HepG2 (cell line): ENCODE measurements around the gene SLC25A19. TPM values are rescaled to one million over a fixed set of nuclear protein-coding genes. Genes with fewer than 3 reads are reported as not detected.

Experiments used
- ATAC-seq: fragments of 200-7000 bp; cut with Tn5 transposase; 3 replicates; pipeline ENCODE4 v1.9.1; 2020; ENCODE audit warnings: mild to moderate bottlenecking, moderate library complexity
- BruUV-seq: library from RNA; stranded (reverse); fragments of 400-500 nt; replicated peaks from 2 replicates; lab custom pipeline; 2021; lab: Mats Ljungman, UMichigan
- CTCF ChIA-PET: fragments of 300-600 bp; formaldehyde crosslinking; extraction: SDS; loops from one replicate; lab custom pipeline; 2021; ENCODE audit warnings: low total read pairs, inconsistent platforms, low intra/inter-chr PET ratio; lab: Yijun Ruan, JAX
- POLR2A ChIA-PET: fragments of 350-600 bp; sonication (Branson Sonifier 250); formaldehyde crosslinking; loops from one replicate; lab custom pipeline; 2020; ENCODE audit warnings: antibody characterized with exemption, inconsistent platforms; lab: Yijun Ruan, JAX
- DNase-seq: peaks from one replicate; pipeline ENCODE4 v3.0.0-alpha.2; 2015; ENCODE audit warnings: low spot score
- FAIRE-seq: peaks from 3 replicates; lab custom pipeline; 2011; peaks lifted over from hg19 to GRCh38; lab: Jason Lieb, UNC
- H2AFZ ChIP-seq: one replicate; pipeline ENCODE4 v1.6.1; 2011; ENCODE audit warnings: low read length, inconsistent platforms
- H3K27ac ChIP-seq: fragments of 300-600 bp; 3 replicates; pipeline ENCODE4 v1.8.0; 2011; ENCODE audit warnings: mixed run types, mild to moderate bottlenecking, mixed read lengths, low read length, inconsistent platforms; ENCODE audit not compliant: insufficient read depth; ENCODE audit errors: extremely low read length
- H3K27me3 ChIP-seq, 2 experiments: fragments of 200-600 bp in 1 of 2; 2 replicates in 1 of 2; 3 replicates in 1 of 2; pipeline versions ENCODE4 v1.6.0 to v1.8.0; 2011; ENCODE audit warnings: low read length in 2 of 2, mild to moderate bottlenecking in 2 of 2, moderate library complexity in 2 of 2, inconsistent platforms in 1 of 2; ENCODE audit not compliant: insufficient read depth in 2 of 2, control insufficient read depth in 1 of 2
- H3K36me3 ChIP-seq, 2 experiments: fragments of 200-600 bp in 1 of 2; replicated peaks in 1 of 2; 2 replicates in 1 of 2; 3 replicates in 1 of 2; pipeline versions ENCODE4 v1.5.1 to v1.8.0; 2011; ENCODE audit warnings: low read length in 2 of 2, inconsistent platforms in 1 of 2; ENCODE audit not compliant: insufficient read depth in 2 of 2, control insufficient read depth in 1 of 2
- H3K4me1 ChIP-seq: 2 replicates; pipeline ENCODE4 v1.5.1; 2012; ENCODE audit warnings: low read length, inconsistent platforms; ENCODE audit not compliant: insufficient read depth
- H3K4me2 ChIP-seq: 2 replicates; pipeline ENCODE4 v1.6.0; 2011; ENCODE audit warnings: low read depth, low read length, inconsistent platforms
- H3K4me3 ChIP-seq, 3 experiments: fragments of 200-600 bp in 1 of 3; sonication (generic), shearing (Covaris generic) in 1 of 3; replicated peaks in 1 of 3; 2 replicates each; pipeline ENCODE4 v1.5.1; 2011 to 2016; ENCODE audit warnings: low read length in 3 of 3, inconsistent platforms in 2 of 3, low read depth in 2 of 3, mild to moderate bottlenecking in 2 of 3, control low read depth in 1 of 3, mixed read lengths in 1 of 3; ENCODE audit not compliant: insufficient read depth in 1 of 3
- H3K79me2 ChIP-seq: one replicate; pipeline ENCODE4 v1.6.1; 2011; ENCODE audit warnings: low read length, inconsistent platforms; ENCODE audit not compliant: insufficient read depth
- H3K9ac ChIP-seq: 2 replicates; pipeline ENCODE4 v1.6.0; 2011; ENCODE audit warnings: mild to moderate bottlenecking, low read depth, low read length, inconsistent platforms; ENCODE audit not compliant: insufficient read depth
- H3K9me3 ChIP-seq: 2 replicates; pipeline ENCODE4 v1.5.1; 2012; ENCODE audit warnings: mild to moderate bottlenecking, low read length
- H4K20me1 ChIP-seq: 2 replicates; pipeline ENCODE4 v1.6.0; 2011; ENCODE audit warnings: inconsistent platforms, mild to moderate bottlenecking, low read length, moderate library complexity; ENCODE audit not compliant: insufficient read depth
- ESRRA ChIP-seq: sonication (generic); formaldehyde crosslinking; IDR thresholded peaks from 2 replicates; pipeline ENCODE4 v1.5.1; 2020; ENCODE audit warnings: mild to moderate bottlenecking, low read depth, missing genetic modification reagents
- ETV5 ChIP-seq: IDR thresholded peaks from 2 replicates; pipeline ENCODE4 v1.6.1; 2018; ENCODE audit warnings: missing biosample characterization, missing genetic modification reagents, inconsistent platforms, borderline replicate concordance
- GATA4 ChIP-seq: sonication (generic); IDR thresholded peaks from 2 replicates; pipeline ENCODE4 v1.6.1; 2016; ENCODE audit warnings: antibody characterized with exemption, low read depth, borderline replicate concordance
- HNRNPLL ChIP-seq: fragments of 200-400 bp; formaldehyde crosslinking; IDR thresholded peaks from 2 replicates; pipeline ENCODE4 v1.6.1; 2017; ENCODE audit warnings: mild to moderate bottlenecking, low read depth, low read length; ENCODE audit not compliant: poor library complexity, severe bottlenecking
- IRF9 ChIP-seq: sonication (generic); formaldehyde crosslinking; IDR thresholded peaks from 2 replicates; pipeline ENCODE4 v1.8.0; 2022; ENCODE audit warnings: missing genetic modification reagents, mild to moderate bottlenecking, borderline replicate concordance
- RBAK ChIP-seq: sonication (generic); formaldehyde crosslinking; IDR thresholded peaks from 2 replicates; pipeline ENCODE4 v1.5.1; 2020; ENCODE audit warnings: mild to moderate bottlenecking, missing genetic modification reagents
- RNF2 ChIP-seq: fragments of 450-650 bp; conservative IDR thresholded peaks from 2 replicates; pipeline ENCODE4 v1.6.1; 2016; ENCODE audit warnings: low read depth
- TBL1XR1 ChIP-seq: fragments of 150-350 bp; IDR thresholded peaks from 2 replicates; pipeline ENCODE4 v1.6.1; 2014; ENCODE audit warnings: borderline replicate concordance, low read length; ENCODE audit not compliant: partially characterized antibody
- ZBTB21 ChIP-seq: sonication (generic); formaldehyde crosslinking; IDR thresholded peaks from 2 replicates; pipeline ENCODE4 v1.4.0; 2020; ENCODE audit warnings: missing genetic modification reagents
- ZNF10 ChIP-seq: sonication (generic); formaldehyde crosslinking; IDR thresholded peaks from 2 replicates; pipeline ENCODE4 v1.4.0; 2020; ENCODE audit warnings: mild to moderate bottlenecking, low read depth, missing genetic modification reagents, borderline replicate concordance
- ZNF138 ChIP-seq: sonication (generic); formaldehyde crosslinking; IDR thresholded peaks from 2 replicates; pipeline ENCODE4 v1.5.0; 2020; ENCODE audit warnings: mild to moderate bottlenecking, low read depth, missing genetic modification reagents
- ZNF253 ChIP-seq: sonication (generic); formaldehyde crosslinking; IDR thresholded peaks from 2 replicates; pipeline ENCODE4 v1.8.0; 2022; ENCODE audit warnings: mild to moderate bottlenecking, missing genetic modification reagents, borderline replicate concordance
- ZNF501 ChIP-seq: sonication (generic); formaldehyde crosslinking; IDR thresholded peaks from 2 replicates; pipeline ENCODE4 v1.5.1; 2020; ENCODE audit warnings: mild to moderate bottlenecking, moderate library complexity, missing genetic modification reagents
- ZNF616 ChIP-seq: sonication (generic); formaldehyde crosslinking; IDR thresholded peaks from 2 replicates; pipeline ENCODE4 v1.5.0; 2020; ENCODE audit warnings: low read depth, mild to moderate bottlenecking, missing genetic modification reagents
- WGBS: methylation state at CpG from one replicate; pipeline ENCODE4 v1.1.6; 2017; ENCODE audit warnings: low lambda C conversion rate; 5-methylcytosine and 5-hydroxymethylcytosine counted together
- in situ Hi-C: cut with HindIII; loops from 2 replicates; pipeline ENCODE4 v1.10.0; 2017; ENCODE audit warnings: low pct_unique_long_range_greater_than_20kb; ENCODE audit not compliant: extremely low pct_ligation_motif_present
- intact Hi-C: fragments of 100-400 bp; cut with micrococcal nuclease; formaldehyde crosslinking; loops from one replicate; pipeline ENCODE4 v1.10.0; 2022; ENCODE audit not compliant: unreplicated experiment
- polyA plus RNA-seq, 8 experiments: library from polyadenylated mRNA; depleted of rRNA in 3 of 8; stranded (reverse) in 7 of 8; unstranded in 1 of 8; fragments of >200 nt; fragmentation: Illumina TruSeq in 4 of 8; extraction: Trizol in 4 of 8; gene quantifications; 2 replicates each; pipeline versions ENCODE4 v1.2.1 to v1.2.3, GENCODE V29; 2011 to 2016; ENCODE audit warnings: low read depth in 4 of 8, missing spikeins in 1 of 8, mixed read lengths in 1 of 8; ENCODE audit not compliant: insufficient read depth in 1 of 8
- total RNA-seq, 5 experiments: library from RNA; depleted of rRNA; stranded (reverse); fragments of >200 nt; fragmentation: Illumina TruSeq; extraction: Trizol; gene quantifications; 2 replicates each; pipeline ENCODE4 v1.2.3, GENCODE V29; 2016; ENCODE audit warnings: low read depth in 1 of 5

Gene SLC25A19
- total and polyA plus RNA-seq, 2 of the 13 experiments (the other 11 are each of a cell fraction or from before 2014, with no cell fraction given), result 24.4 to 41.4 TPM

GRCh38 chr17:75232786-75233185 lies 56.4 kb downstream of the SLC25A19 start:
- Histone ChIP-seq H3K9me3 (no peaks in the 10 kb centered on the region), H3K4me3 (no peak overlapping the region), H3K4me2 (no peak overlapping the region), H3K27ac (no peak overlapping the region), H3K79me2 (no peaks in the 10 kb centered on the region), H3K27me3 (no peaks in the 10 kb centered on the region), H3K9ac (no peak overlapping the region), H3K4me1 (no peaks in the 10 kb centered on the region), H4K20me1 (no peaks in the 10 kb centered on the region)
- intact Hi-C loops, result no loop called here
- POLR2A ChIA-PET, result no interaction called here
- FAIRE-seq (no peak), DNase-seq (no peak), ATAC-seq (no peak)
- TF ChIP-seq TBL1XR1 (no peak), ZNF616 (CRISPR knock-in tag) (no peak), RNF2 (no peak), IRF9 (CRISPR knock-in tag) (no peak), ESRRA (CRISPR knock-in tag) (no peak), RBAK (CRISPR knock-in tag) (no peak), GATA4 (no peak), ZBTB21 (CRISPR knock-in tag) (no peak), HNRNPLL (no peak), ETV5 (CRISPR knock-in tag) (no peak), ZNF253 (CRISPR knock-in tag) (no peak), ZNF10 (CRISPR knock-in tag) (no peak), ZNF501 (CRISPR knock-in tag) (no peak), ZNF138 (CRISPR knock-in tag) (no peak)
- TF ChIP-seq, all 625 proteins: peak for 0
- H2AFZ ChIP-seq, result no peak overlapping the region
- WGBS, result over 99% methylated on average over 11 of the region's 13 CpGs
- BruUV-seq, result no TSS peak
- CTCF ChIA-PET, result no interaction called here
- H3K36me3 ChIP-seq, result peaks cover 57 to 86% of the 10 kb centered on the region in 2 experiments
- in situ Hi-C loops, result no loop called here
